ENCODE data around the gene ITGB5. TPM values are rescaled to one million over a fixed set of nuclear protein-coding genes. Genes with fewer than 3 reads are reported as not detected.
"Not testable (repeated sequence)": the region's sequence is repeated elsewhere in the genome, so short reads cannot be mapped to it uniquely, and the experiment has no call there.

ITGB5 gene
- total RNA-seq, 1 donor from 2014 or later = 139 TPM

- not testable (repeated sequence) for H3K27me3 Mint-ChIP-seq (ENCODE audit: low read depth, unreplicated experiment); H3K4me3 Mint-ChIP-seq (ENCODE audit: unreplicated experiment); H3K27me3 ChIP-seq (ENCODE audit: insufficient read depth, low read length); H3K36me3 ChIP-seq (ENCODE audit: insufficient read depth, low read length); H2AFZ ChIP-seq (ENCODE audit: low read depth, low read length); H3K9ac ChIP-seq (ENCODE audit: low read length); H4K20me1 ChIP-seq (ENCODE audit: insufficient read depth, low read length); H3K4me2 ChIP-seq (ENCODE audit: low read length); DNase-seq (ENCODE audit: low read depth); H3K9me3 Mint-ChIP-seq (ENCODE audit: unreplicated experiment); FAIRE-seq; H3K9me3 ChIP-seq (ENCODE audit: insufficient read depth, low read depth, low read length); H3K4me3 ChIP-seq (ENCODE audit: insufficient read depth, low read depth, low read length); H3K27ac Mint-ChIP-seq (ENCODE audit: unreplicated experiment); H3K27ac ChIP-seq (ENCODE audit: low read depth, low read length)
- peaks cover 18% of the 10 kb centered on the region for H3K36me3 Mint-ChIP-seq (ENCODE audit: low read depth, unreplicated experiment)
- H3K4me1 Mint-ChIP-seq (ENCODE audit: low read depth, unreplicated experiment) = peaks cover 61% of the 10 kb centered on the region
- Histone ChIP-seq H3K4me1 (ENCODE audit: insufficient read depth, low read length) (peaks cover 55% of the 10 kb centered on the region), H3K79me2 (ENCODE audit: insufficient read depth, low read length) (peaks cover 16% of the 10 kb centered on the region)
Measured at GRCh38 chr3:124789103-124789502, 98.1 kb downstream of the ITGB5 start.

GRCh38 chr3:124788254-124788745 lies 98.9 kb downstream of the ITGB5 start:
- H3K27ac ChIP-seq (ENCODE audit: low read depth, low read length) = no peak overlapping the region
- peaks cover 62% of the 10 kb centered on the region for H3K4me1 Mint-ChIP-seq (ENCODE audit: low read depth, unreplicated experiment)
- no peak overlapping the region for H3K4me3 Mint-ChIP-seq (ENCODE audit: unreplicated experiment)
- no peak overlapping the region for H3K4me2 ChIP-seq (ENCODE audit: low read length)
- FAIRE-seq (no peak), DNase-seq (ENCODE audit: low read depth) (no peak)
- H3K36me3 ChIP-seq (ENCODE audit: insufficient read depth, low read length) = no peaks in the 10 kb centered on the region
- H3K9me3 Mint-ChIP-seq (ENCODE audit: unreplicated experiment) = no peaks in the 10 kb centered on the region
- no peaks in the 10 kb centered on the region for H3K27me3 Mint-ChIP-seq (ENCODE audit: low read depth, unreplicated experiment)
- H3K9ac ChIP-seq (ENCODE audit: low read length) = no peak overlapping the region
- H3K79me2 ChIP-seq (ENCODE audit: insufficient read depth, low read length) = peaks cover 16% of the 10 kb centered on the region
- no peak overlapping the region for H2AFZ ChIP-seq (ENCODE audit: low read depth, low read length)
- H3K36me3 Mint-ChIP-seq (ENCODE audit: low read depth, unreplicated experiment) = peaks cover 10% of the 10 kb centered on the region
- no peaks in the 10 kb centered on the region for H3K9me3 ChIP-seq (ENCODE audit: insufficient read depth, low read depth, low read length)
- no peaks in the 10 kb centered on the region for H3K27me3 ChIP-seq (ENCODE audit: insufficient read depth, low read length)
- TF ChIP-seq CTCF (IDR thresholded peaks at IDR 0.05; ENCODE audit: insufficient read depth, low read depth, low read length) (no peak), EZH2 (IDR thresholded peaks at IDR 0.05; ENCODE audit: insufficient read depth, low read length) (no peak)
- H3K27ac Mint-ChIP-seq (ENCODE audit: unreplicated experiment) = no peak overlapping the region
- no peak overlapping the region for H3K4me3 ChIP-seq (ENCODE audit: insufficient read depth, low read depth, low read length)
- H3K4me1 ChIP-seq (ENCODE audit: insufficient read depth, low read length) = peaks cover 58% of the 10 kb centered on the region
- H4K20me1 ChIP-seq (ENCODE audit: insufficient read depth, low read length) = peaks cover 6% of the 10 kb centered on the region

DNA sequence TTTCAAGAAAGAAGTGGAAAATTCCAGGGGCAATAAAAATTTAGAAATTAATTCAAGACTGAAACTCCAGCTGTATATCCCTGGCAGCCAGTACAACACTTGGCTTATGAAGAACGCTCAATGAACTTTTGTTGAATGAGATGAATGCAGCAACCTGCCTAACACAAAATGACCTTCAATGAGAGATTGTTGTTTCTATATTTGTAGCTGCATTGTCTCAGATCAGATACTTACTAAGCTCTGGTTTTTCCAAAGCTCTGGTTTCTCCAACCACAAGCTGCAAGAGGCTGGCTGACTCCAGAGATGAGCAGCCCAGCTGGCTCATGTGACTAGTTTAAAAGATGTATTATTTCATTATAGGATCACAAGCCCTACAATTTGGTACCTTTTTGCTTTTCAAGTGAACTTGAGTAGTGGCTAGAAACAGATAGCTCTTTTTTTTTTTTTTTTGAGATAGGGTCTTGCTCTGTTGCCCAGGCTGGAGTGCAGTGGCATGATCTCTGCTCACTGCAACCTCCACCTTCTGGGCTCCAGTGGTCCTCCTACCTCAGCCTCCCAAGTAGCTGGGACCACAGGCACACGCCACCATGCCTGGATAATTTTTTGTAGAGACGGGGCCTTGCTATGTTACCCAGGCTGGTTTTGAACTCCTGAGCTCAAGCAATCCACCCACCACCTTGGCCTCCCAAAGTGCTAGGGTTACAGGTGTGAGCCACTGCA lies 99.5 kb downstream of the ITGB5 start:
- Mint-ChIP-seq H3K27ac (ENCODE audit: unreplicated experiment) (peak overlapping the region; percentile 90), H3K4me1 (ENCODE audit: low read depth, unreplicated experiment) (peaks cover 57% of the 10 kb centered on the region), H3K36me3 (ENCODE audit: low read depth, unreplicated experiment) (peaks cover 7% of the 10 kb centered on the region), H3K27me3 (ENCODE audit: low read depth, unreplicated experiment) (no peaks in the 10 kb centered on the region), H3K4me3 (ENCODE audit: unreplicated experiment) (peak overlapping the region; percentile 34), H3K9me3 (ENCODE audit: unreplicated experiment) (no peaks in the 10 kb centered on the region)
- Histone ChIP-seq H3K4me1 (ENCODE audit: insufficient read depth, low read length) (peaks cover 53% of the 10 kb centered on the region), H3K27me3 (ENCODE audit: insufficient read depth, low read length) (no peaks in the 10 kb centered on the region), H3K9me3 (ENCODE audit: insufficient read depth, low read depth, low read length) (no peaks in the 10 kb centered on the region), H4K20me1 (ENCODE audit: insufficient read depth, low read length) (peaks cover 6% of the 10 kb centered on the region), H3K4me2 (ENCODE audit: low read length) (peak overlapping the region; percentile 0), H3K79me2 (ENCODE audit: insufficient read depth, low read length) (peaks cover 14% of the 10 kb centered on the region), H3K9ac (ENCODE audit: low read length) (peak overlapping the region; percentile 43), H3K27ac (ENCODE audit: low read depth, low read length) (peak overlapping the region; percentile 11), H3K36me3 (ENCODE audit: insufficient read depth, low read length) (no peaks in the 10 kb centered on the region), H3K4me3 (ENCODE audit: insufficient read depth, low read depth, low read length) (no peak overlapping the region), H2AFZ (ENCODE audit: low read depth, low read length) (no peak overlapping the region)
- DNase-seq (ENCODE audit: low read depth) = peak; percentile 73
- TF ChIP-seq EZH2 (IDR thresholded peaks at IDR 0.05; ENCODE audit: insufficient read depth, low read length) (no peak), CTCF (IDR thresholded peaks at IDR 0.05; ENCODE audit: insufficient read depth, low read depth, low read length) (no peak)
- FAIRE-seq = no peak
